GM10847 (cell line): Measurements from ENCODE around the gene JCAD.

Experiments
- POLR2A ChIP-seq: IDR thresholded peaks from 2 replicates; pipeline ENCODE4 v1.6.1; 2011; ENCODE audit not compliant: insufficient read length; ENCODE audit errors: extremely low read depth

JCAD gene

GRCh38 chr10:30056767-30057355 is 2.5 kb downstream of the JCAD start:
- no peak for TF ChIP-seq POLR2A

GRCh38 chr10:30056281-30056680 is 3.1 kb downstream of the JCAD start:
- TF ChIP-seq POLR2A, result no peak

GRCh38 chr10:30055226-30055662 is 4.1 kb downstream of the JCAD start:
- TF ChIP-seq POLR2A, result no peak

- TF ChIP-seq POLR2A, result no peak
Observed at GRCh38 chr10:30052062-30052461, 7.3 kb downstream of the JCAD start.

- TF ChIP-seq POLR2A, result no peak
Observed at GRCh38 chr10:30051220-30051619, 8.2 kb downstream of the JCAD start.

GRCh38 chr10:30050411-30050810 is 9.0 kb downstream of the JCAD start:
- TF ChIP-seq POLR2A, result no peak

GRCh38 chr10:30048768-30049517 is 10.4 kb downstream of the JCAD start:
- no peak for TF ChIP-seq POLR2A

GRCh38 chr10:30047924-30048531 is 11.4 kb downstream of the JCAD start:
- TF ChIP-seq POLR2A, result no peak

- no peak for TF ChIP-seq POLR2A
Observed at GRCh38 chr10:30047430-30047829, 12.0 kb downstream of the JCAD start.

- no peak for TF ChIP-seq POLR2A
Observed at GRCh38 chr10:30046476-30046875, 12.9 kb downstream of the JCAD start.

- no peak for TF ChIP-seq POLR2A
Observed at GRCh38 chr10:30045961-30046360, 13.4 kb downstream of the JCAD start.

GRCh38 chr10:30043476-30044270 is 15.7 kb downstream of the JCAD start:
- no peak for TF ChIP-seq POLR2A

GRCh38 chr10:30042820-30043219 is 16.6 kb downstream of the JCAD start:
- no peak for TF ChIP-seq POLR2A

- no peak for TF ChIP-seq POLR2A
Observed at GRCh38 chr10:30041196-30042105, 17.9 kb downstream of the JCAD start.

- TF ChIP-seq POLR2A, result no peak
Observed at GRCh38 chr10:30040597-30040996, 18.8 kb downstream of the JCAD start.
